PFSK-1 (cell line): ENCODE results near the gene TMEM200B.

Experiments
- POLR2AphosphoS5 ChIP-seq: IDR thresholded peaks from 2 replicates; pipeline ENCODE4 v1.6.1; 2012; ENCODE audit warnings: low read depth, mild to moderate bottlenecking, control low read depth, low read length, moderate library complexity
- REST ChIP-seq, 2 experiments: IDR thresholded peaks; 2 replicates each; pipeline versions ENCODE4 v1.6.1 to v1.8.0; 2011 to 2012; ENCODE audit warnings: low read depth in 2 of 2, low read length in 2 of 2, control low read depth in 1 of 2, inconsistent platforms in 1 of 2, mild to moderate bottlenecking in 1 of 2, moderate library complexity in 1 of 2; ENCODE audit not compliant: insufficient read depth in 1 of 2
- SIN3A ChIP-seq: IDR thresholded peaks from 2 replicates; pipeline ENCODE4 v1.6.1; 2012; ENCODE audit warnings: mild to moderate bottlenecking, low read length, moderate library complexity, borderline replicate concordance; ENCODE audit not compliant: insufficient read depth
- TAF1 ChIP-seq: IDR thresholded peaks from 2 replicates; pipeline ENCODE4 v1.6.1; 2012; ENCODE audit warnings: low read length, control low read depth, borderline replicate concordance; ENCODE audit not compliant: insufficient read depth

- TF ChIP-seq SIN3A (no peak), POLR2AphosphoS5 (no peak), TAF1 (no peak), REST (IDR thresholded peaks at IDR 0.05; ENCODE audit: insufficient read depth in 1 of 2, low read depth in 2 of 2, low read length in 2 of 2) (no peak)
These were observed 32.6 kb downstream of the TMEM200B start for GRCh38 chr1:29090937-29091618.
